NCI-H187 treated with DMSO at 0.1 percent for 48 hours (cell line): Measurements from ENCODE around the gene MOV10L1.

Source experiments
- DNase-seq: peaks from one replicate; lab custom pipeline; 2025; lab: John Stamatoyannopoulos, UW

MOV10L1 gene

GRCh38 chr22:50058906-50059880, 30.6 kb upstream of the MOV10L1 start:
- DNase-seq = no peak

DNA sequence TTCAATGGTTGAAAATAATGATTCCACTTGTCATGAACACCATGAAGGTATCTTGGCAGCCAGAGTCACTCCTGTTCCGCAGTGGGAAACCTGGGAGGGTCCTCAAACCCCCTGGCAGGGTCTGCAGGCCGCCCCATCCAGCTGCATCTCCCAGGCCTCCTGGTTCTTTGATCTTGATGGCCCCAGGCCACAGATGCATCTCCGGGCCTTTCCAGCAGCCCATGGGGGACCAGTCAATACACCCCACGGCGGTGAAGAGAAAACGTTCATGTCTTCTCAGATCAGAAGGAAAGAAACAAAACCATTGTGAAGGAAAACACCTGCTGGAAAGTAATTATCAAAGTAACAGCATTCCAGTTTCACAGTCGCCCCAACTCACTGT, 29.9 kb upstream of the MOV10L1 start:
- DNase-seq = no peak

DNA sequence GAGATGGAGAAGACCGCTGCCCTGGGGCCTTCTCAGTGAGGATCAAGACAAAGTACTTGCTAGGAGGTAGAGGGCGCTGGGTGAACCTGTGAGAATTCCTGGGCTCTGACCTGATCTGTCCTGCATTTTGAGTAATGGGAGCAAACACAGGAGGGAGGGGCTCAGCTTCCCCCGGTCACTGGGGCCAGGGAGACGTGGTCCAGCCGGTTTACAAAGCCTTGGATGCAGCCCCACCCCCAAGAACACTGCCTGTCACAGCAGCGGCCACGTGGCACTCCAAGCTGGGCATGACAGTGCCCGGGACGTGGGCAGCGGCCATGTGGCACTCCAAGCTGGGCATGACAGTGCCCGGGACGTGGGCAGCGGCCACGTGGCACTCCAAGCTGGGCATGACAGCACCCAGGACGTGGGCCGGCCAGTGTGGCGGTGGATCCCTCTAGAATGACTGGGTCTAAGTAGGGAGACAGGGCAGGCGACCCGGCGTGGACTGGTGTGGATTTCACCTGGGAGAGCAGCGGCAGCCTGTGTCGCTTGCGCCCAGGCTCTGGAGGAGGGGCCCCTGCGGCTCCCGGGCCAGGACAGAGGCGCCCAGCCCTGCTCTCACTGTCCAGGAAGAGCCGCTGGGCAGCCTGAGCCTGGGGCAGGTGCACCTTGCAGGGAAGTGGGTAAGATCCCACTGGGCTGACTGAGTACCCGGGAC, 29.2 kb upstream of the MOV10L1 start:
- no peak for DNase-seq

DNA sequence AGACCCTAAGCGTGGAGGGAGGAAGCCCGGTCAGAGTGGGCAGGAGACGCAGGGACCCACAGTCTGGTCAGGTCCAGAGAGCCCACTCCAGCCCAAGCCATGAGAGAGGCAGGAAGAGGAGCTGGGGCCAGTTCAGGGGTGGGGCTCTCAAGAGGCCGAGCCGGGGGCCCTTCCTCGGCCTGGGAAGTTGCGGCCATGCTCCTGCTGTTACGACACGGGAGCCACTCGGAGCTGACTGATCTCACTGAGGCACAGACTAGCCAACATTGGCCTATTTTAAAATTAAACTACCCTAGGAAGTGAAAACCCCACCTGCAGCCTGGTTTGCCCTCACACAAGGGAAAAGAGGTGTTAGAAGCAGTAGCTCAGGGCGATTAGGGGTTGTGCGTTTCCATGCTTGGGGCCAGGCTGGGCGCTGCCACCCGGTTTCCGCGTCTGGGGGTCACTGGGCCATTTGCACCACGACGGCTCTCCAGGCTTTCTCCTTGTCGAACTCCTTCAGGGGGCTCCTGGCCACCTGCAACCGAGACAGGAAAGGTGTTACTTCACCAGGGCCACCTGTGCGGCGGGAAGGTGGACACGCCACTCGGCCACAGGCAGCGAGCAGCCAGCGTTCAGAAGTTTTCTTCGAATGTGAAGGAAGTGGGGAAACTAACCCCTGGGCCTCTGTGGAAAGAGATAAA, 28.5 kb upstream of the MOV10L1 start:
- no peak for DNase-seq

DNA sequence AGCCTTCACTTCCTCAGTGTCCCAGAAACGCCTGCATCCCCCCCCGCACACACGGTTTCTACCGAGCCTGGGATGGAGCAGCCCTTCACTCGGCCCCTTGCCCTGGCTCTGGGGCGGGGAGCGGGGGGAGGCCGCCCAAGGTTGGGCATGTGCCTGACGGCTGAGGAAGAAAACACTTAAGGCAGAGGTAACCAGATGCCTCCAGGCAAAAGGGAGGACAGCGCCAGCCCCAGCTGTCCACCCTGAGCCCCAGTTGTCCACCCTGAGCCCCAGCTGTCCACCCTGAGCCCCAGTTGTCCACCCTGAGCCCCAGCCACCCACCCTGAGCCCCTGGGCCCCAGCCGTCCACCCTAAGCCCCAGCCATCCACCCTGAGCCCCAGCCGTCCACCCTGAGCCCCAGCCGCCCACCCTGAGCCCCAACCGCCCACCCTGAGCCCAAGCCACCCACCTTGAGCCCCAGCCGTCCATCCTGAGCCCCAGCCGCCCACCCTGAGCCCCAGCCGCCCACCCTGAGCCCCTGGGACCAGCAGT, 27.9 kb upstream of the MOV10L1 start:
- DNase-seq = no peak

- no peak for DNase-seq
Measured at GRCh38 chr22:50062509-50063135, 27.2 kb upstream of the MOV10L1 start.

GRCh38 chr22:50063589-50064393, 26.0 kb upstream of the MOV10L1 start:
- DNase-seq = no peak

DNA sequence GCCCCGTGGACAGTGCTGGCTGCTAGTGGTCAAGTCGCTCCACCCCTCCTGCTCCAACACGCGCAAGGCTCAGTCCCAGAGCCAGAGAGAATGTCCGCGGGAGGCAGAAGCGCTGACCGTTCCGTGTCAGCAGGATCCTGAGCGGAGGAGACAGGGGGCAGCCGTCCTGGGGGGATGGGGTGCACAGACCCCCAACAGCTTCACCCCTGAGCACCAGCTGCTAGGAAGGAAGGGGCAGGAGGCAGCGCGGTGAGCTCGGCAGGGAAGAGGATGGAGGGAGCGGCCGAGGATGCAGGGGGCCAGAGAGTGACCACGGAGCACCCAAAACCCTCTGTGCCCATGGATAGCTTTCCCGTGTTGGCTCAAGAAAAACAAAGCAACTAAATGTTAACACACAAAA, 25.4 kb upstream of the MOV10L1 start:
- no peak for DNase-seq

GRCh38 chr22:50067244-50067643, 22.6 kb upstream of the MOV10L1 start:
- DNase-seq = no peak

DNA sequence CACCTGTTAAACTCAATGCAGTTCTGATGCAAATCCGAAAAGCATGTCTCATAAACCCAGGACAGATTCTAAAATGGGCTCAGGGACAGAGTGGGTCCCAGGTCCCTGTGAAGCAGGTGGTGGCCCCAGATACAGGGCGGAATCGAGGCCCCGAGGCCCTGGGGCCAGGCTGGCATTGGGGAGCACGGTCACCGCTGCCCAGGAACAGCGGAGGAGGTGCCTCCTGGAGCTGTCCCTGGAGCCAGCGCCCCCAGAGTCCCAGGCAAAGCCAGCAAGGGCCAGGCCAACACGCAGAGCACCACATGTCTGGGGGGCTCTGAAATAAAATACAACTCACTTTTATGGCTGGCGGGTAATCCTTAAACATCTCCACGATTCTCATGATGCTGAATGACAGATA, 21.7 kb upstream of the MOV10L1 start:
- no peak for DNase-seq

GRCh38 chr22:50070366-50070765, 19.4 kb upstream of the MOV10L1 start:
- no peak for DNase-seq

GRCh38 chr22:50071432-50072166, 18.2 kb upstream of the MOV10L1 start:
- DNase-seq = no peak

GRCh38 chr22:50072167-50072555, 17.6 kb upstream of the MOV10L1 start:
- no peak for DNase-seq

- no peak for DNase-seq
Measured at GRCh38 chr22:50072714-50073538, 16.9 kb upstream of the MOV10L1 start.

- no peak for DNase-seq
Measured at GRCh38 chr22:50074056-50074455, 15.8 kb upstream of the MOV10L1 start.

DNA sequence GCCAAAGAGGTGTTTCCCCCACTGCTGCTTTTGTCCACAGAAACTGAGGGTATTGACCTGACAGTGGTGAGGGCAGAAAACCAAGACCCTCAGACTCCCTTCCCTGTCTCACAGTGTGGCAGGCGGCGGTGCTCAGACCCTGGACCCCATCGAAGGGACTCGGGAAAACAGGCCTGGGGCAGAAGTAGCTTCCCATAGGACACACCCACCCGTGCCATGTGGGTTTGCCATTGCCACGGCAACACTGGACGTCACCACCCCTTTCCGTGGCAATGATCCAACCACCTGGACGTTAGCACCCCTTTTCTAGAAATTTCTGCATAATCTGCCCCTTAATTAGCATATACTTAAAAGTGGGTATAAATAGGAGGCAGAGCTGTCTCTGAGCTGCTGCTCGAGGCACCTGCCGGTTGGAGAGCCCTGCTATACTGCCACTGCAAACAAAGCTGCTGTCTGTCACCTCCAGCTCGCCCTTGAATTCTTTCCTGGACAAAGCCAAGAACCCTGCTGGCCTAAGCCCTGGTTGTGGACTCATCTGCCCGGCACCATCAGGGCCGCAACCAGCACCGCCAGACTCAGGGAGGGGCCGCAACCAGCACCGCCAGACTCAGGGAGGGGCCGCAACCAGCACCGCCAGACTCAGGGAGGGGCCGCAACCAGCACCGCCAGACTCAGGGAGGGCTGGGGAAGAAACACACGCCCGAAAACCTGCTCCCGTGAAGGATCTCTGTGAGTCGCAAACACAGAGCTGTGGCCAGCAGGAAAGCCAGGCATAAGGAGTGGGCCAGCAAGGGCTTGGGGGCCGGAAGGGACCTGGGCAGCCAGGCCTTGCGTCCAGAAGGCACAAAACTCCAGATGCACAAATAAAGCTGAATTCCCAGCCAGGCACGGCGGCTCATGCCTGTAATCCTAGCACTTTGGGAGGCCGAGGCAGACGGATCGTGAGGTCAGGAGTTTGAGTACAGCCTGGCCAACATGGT, 15.0 kb upstream of the MOV10L1 start:
- DNase-seq = no peak

GRCh38 chr22:50076646-50077535, 12.9 kb upstream of the MOV10L1 start:
- DNase-seq = no peak
